ENCODE measurements around the gene SREBF1. TPM values are rescaled to one million over a fixed set of nuclear protein-coding genes. Genes with fewer than 3 reads are reported as not detected.

Gene SREBF1
- total RNA-seq, 1 donor from 2014 or later, result 167 TPM

- Mint-ChIP-seq H3K4me3 (no peak overlapping the region), H3K27ac (no peak overlapping the region), H3K4me1 (ENCODE audit: low read depth) (peaks cover 83% of the 10 kb centered on the region), H3K9me3 (no peaks in the 10 kb centered on the region), H3K36me3 (ENCODE audit: low read depth) (peaks cover 5% of the 10 kb centered on the region), H3K27me3 (ENCODE audit: insufficient read depth) (no peaks in the 10 kb centered on the region)
- DNase-seq (ENCODE audit: low spot score), result no peak
- intact Hi-C loops (cut with micrococcal nuclease), result loop anchor here (1.0 to 5.0 kb wide), 2 partner anchors 41 to 101 kb away; no protein-coding TSS in a partner anchor
These were observed 16.1 kb upstream of the SREBF1 start for GRCh38 chr17:17852930-17853329.

GRCh38 chr17:17851103-17852002, 14.6 kb upstream of the SREBF1 start:
- intact Hi-C loops (cut with micrococcal nuclease), result loop anchor here (5.0 kb wide), 1 partner anchor 99 kb away; no protein-coding TSS in a partner anchor
- Mint-ChIP-seq H3K36me3 (ENCODE audit: low read depth) (peaks cover 5% of the 10 kb centered on the region), H3K27me3 (ENCODE audit: insufficient read depth) (no peaks in the 10 kb centered on the region), H3K27ac (peak overlapping the region; percentile 86), H3K4me3 (peak overlapping the region; percentile 61), H3K4me1 (ENCODE audit: low read depth) (peaks cover 84% of the 10 kb centered on the region), H3K9me3 (no peaks in the 10 kb centered on the region)
- no peak for DNase-seq (ENCODE audit: low spot score)

GRCh38 chr17:17849845-17850373, 13.1 kb upstream of the SREBF1 start:
- Mint-ChIP-seq H3K27me3 (ENCODE audit: insufficient read depth) (no peaks in the 10 kb centered on the region), H3K27ac (peak overlapping the region; percentile 86), H3K4me3 (peak overlapping the region; percentile 61), H3K36me3 (ENCODE audit: low read depth) (peaks cover 5% of the 10 kb centered on the region), H3K9me3 (no peaks in the 10 kb centered on the region), H3K4me1 (ENCODE audit: low read depth) (peaks cover 71% of the 10 kb centered on the region)
- intact Hi-C loops (cut with micrococcal nuclease), result loop anchor here (1.0 to 5.0 kb wide), 4 partner anchors 10 to 183 kb away; no protein-coding TSS in a partner anchor
- DNase-seq (ENCODE audit: low spot score), result peak; percentile 72

GRCh38 chr17:17849147-17849820, 12.5 kb upstream of the SREBF1 start:
- Mint-ChIP-seq H3K4me3 (peak overlapping the region; percentile 71), H3K36me3 (ENCODE audit: low read depth) (peaks cover 5% of the 10 kb centered on the region), H3K9me3 (no peaks in the 10 kb centered on the region), H3K4me1 (ENCODE audit: low read depth) (peaks cover 67% of the 10 kb centered on the region), H3K27me3 (ENCODE audit: insufficient read depth) (no peaks in the 10 kb centered on the region), H3K27ac (peak overlapping the region; percentile 86)
- intact Hi-C loops (cut with micrococcal nuclease), result loop anchor here (1.0 kb wide), 2 partner anchors 9 to 26 kb away; no protein-coding TSS in a partner anchor
- DNase-seq (ENCODE audit: low spot score), result peak; percentile 84

- DNase-seq (ENCODE audit: low spot score), result no peak
- Mint-ChIP-seq H3K27me3 (ENCODE audit: insufficient read depth) (no peaks in the 10 kb centered on the region), H3K27ac (peak overlapping the region; percentile 86), H3K36me3 (ENCODE audit: low read depth) (peaks cover 5% of the 10 kb centered on the region), H3K4me1 (ENCODE audit: low read depth) (peaks cover 59% of the 10 kb centered on the region), H3K9me3 (no peaks in the 10 kb centered on the region), H3K4me3 (peak overlapping the region; percentile 71)
- intact Hi-C loops (cut with micrococcal nuclease), result loop anchor here (1.0 kb wide), 2 partner anchors 8 to 25 kb away; no protein-coding TSS in a partner anchor
These were observed 11.7 kb upstream of the SREBF1 start for GRCh38 chr17:17848311-17849082.

GRCh38 chr17:17847726-17848125, 10.9 kb upstream of the SREBF1 start:
- intact Hi-C loops (cut with micrococcal nuclease), result no loop called here
- no peaks in the 10 kb centered on the region for H3K27me3 Mint-ChIP-seq (ENCODE audit: insufficient read depth)
- no peak for DNase-seq (ENCODE audit: low spot score)
- H3K36me3 Mint-ChIP-seq (ENCODE audit: low read depth), result peaks cover 3% of the 10 kb centered on the region
- H3K27ac Mint-ChIP-seq, result no peak overlapping the region
- H3K4me1 Mint-ChIP-seq (ENCODE audit: low read depth), result peaks cover 51% of the 10 kb centered on the region
- peak overlapping the region; percentile 15 for H3K4me3 Mint-ChIP-seq
- no peaks in the 10 kb centered on the region for H3K9me3 Mint-ChIP-seq

GRCh38 chr17:17847118-17847689, 10.4 kb upstream of the SREBF1 start:
- Mint-ChIP-seq H3K9me3 (no peaks in the 10 kb centered on the region), H3K4me3 (no peak overlapping the region), H3K4me1 (ENCODE audit: low read depth) (peaks cover 48% of the 10 kb centered on the region), H3K36me3 (ENCODE audit: low read depth) (peaks cover 3% of the 10 kb centered on the region), H3K27ac (no peak overlapping the region), H3K27me3 (ENCODE audit: insufficient read depth) (no peaks in the 10 kb centered on the region)
- intact Hi-C loops (cut with micrococcal nuclease), result no loop called here
- DNase-seq (ENCODE audit: low spot score), result no peak

- Mint-ChIP-seq H3K27ac (no peak overlapping the region), H3K4me1 (ENCODE audit: low read depth) (peaks cover 43% of the 10 kb centered on the region), H3K36me3 (ENCODE audit: low read depth) (peaks cover 3% of the 10 kb centered on the region), H3K27me3 (ENCODE audit: insufficient read depth) (no peaks in the 10 kb centered on the region), H3K4me3 (no peak overlapping the region), H3K9me3 (no peaks in the 10 kb centered on the region)
- DNase-seq (ENCODE audit: low spot score), result no peak
- intact Hi-C loops (cut with micrococcal nuclease), result no loop called here
These were observed 9.9 kb upstream of the SREBF1 start for GRCh38 chr17:17846645-17847044.

GRCh38 chr17:17846003-17846402, 9.2 kb upstream of the SREBF1 start:
- no peak for DNase-seq (ENCODE audit: low spot score)
- Mint-ChIP-seq H3K27ac (peak overlapping the region; percentile 63), H3K4me3 (no peak overlapping the region), H3K27me3 (ENCODE audit: insufficient read depth) (no peaks in the 10 kb centered on the region), H3K36me3 (ENCODE audit: low read depth) (peaks cover 2% of the 10 kb centered on the region), H3K9me3 (no peaks in the 10 kb centered on the region), H3K4me1 (ENCODE audit: low read depth) (peaks cover 43% of the 10 kb centered on the region)
- intact Hi-C loops (cut with micrococcal nuclease), result no loop called here

- DNase-seq (ENCODE audit: low spot score), result no peak
- peaks cover 2% of the 10 kb centered on the region for H3K36me3 Mint-ChIP-seq (ENCODE audit: low read depth)
- no peaks in the 10 kb centered on the region for H3K27me3 Mint-ChIP-seq (ENCODE audit: insufficient read depth)
- H3K4me1 Mint-ChIP-seq (ENCODE audit: low read depth), result peaks cover 38% of the 10 kb centered on the region
- H3K27ac Mint-ChIP-seq, result no peak overlapping the region
- no peak overlapping the region for H3K4me3 Mint-ChIP-seq
- intact Hi-C loops (cut with micrococcal nuclease), result no loop called here
- no peaks in the 10 kb centered on the region for H3K9me3 Mint-ChIP-seq
These were observed 8.4 kb upstream of the SREBF1 start for GRCh38 chr17:17845046-17845775.

GRCh38 chr17:17844500-17844899, 7.7 kb upstream of the SREBF1 start:
- H3K27ac Mint-ChIP-seq, result no peak overlapping the region
- intact Hi-C loops (cut with micrococcal nuclease), result loop anchor here (5.0 kb wide), 1 partner anchor 537 kb away; no protein-coding TSS in a partner anchor
- no peak for DNase-seq (ENCODE audit: low spot score)
- H3K4me1 Mint-ChIP-seq (ENCODE audit: low read depth), result peaks cover 34% of the 10 kb centered on the region
- H3K36me3 Mint-ChIP-seq (ENCODE audit: low read depth), result no peaks in the 10 kb centered on the region
- no peaks in the 10 kb centered on the region for H3K27me3 Mint-ChIP-seq (ENCODE audit: insufficient read depth)
- no peaks in the 10 kb centered on the region for H3K9me3 Mint-ChIP-seq
- no peak overlapping the region for H3K4me3 Mint-ChIP-seq

All from activated T-helper 1 cell treated with anti-CD3 and anti-CD28 coated beads, Interleukin-12 subunit alpha, Interleukin-12 subunit beta, Interleukin-2, Interleukin-4 antibody, amounts not matched to agents 30 ng/mL and 10 ng/mL and 1 ng/mL, durations not matched to agents 14 hours and 24 hours and 36 hours (primary cell).